Suprapubic skin (tissue), 4 donors: ENCODE results near the gene ABCA4. TPM values are rescaled to one million over a fixed set of nuclear protein-coding genes. Genes with fewer than 3 reads are reported as not detected.

Experiments
- DNase-seq, 2 donors: peaks; one replicate each; pipeline ENCODE4 v3.0.0-alpha.2; 2019; ENCODE audit warnings: low spot score in 2 of 2
- H3K27ac ChIP-seq: fragments of 200-600 bp; sonication (generic); one replicate; pipeline ENCODE4 v1.5.1; 2019
- H3K27me3 ChIP-seq: fragments of 200-600 bp; sonication (generic); one replicate; pipeline ENCODE4 v1.5.1; 2019
- H3K36me3 ChIP-seq: fragments of 200-600 bp; sonication (generic); one replicate; pipeline ENCODE4 v1.5.1; 2019
- H3K4me1 ChIP-seq: fragments of 200-600 bp; sonication (generic); one replicate; pipeline ENCODE4 v1.5.1; 2019
- H3K4me3 ChIP-seq: fragments of 200-600 bp; sonication (generic); one replicate; pipeline ENCODE4 v1.5.1; 2019; ENCODE audit warnings: mild to moderate bottlenecking
- H3K9me3 ChIP-seq: fragments of 200-600 bp; sonication (generic); one replicate; pipeline ENCODE4 v1.5.1; 2019
- CTCF ChIP-seq, 2 donors: fragments of 200-600 bp in 1 of 2; fragments of 450-650 bp in 1 of 2; sonication (generic) in 1 of 2; IDR thresholded peaks; one replicate each; pipeline ENCODE4 v1.5.1; 2016 to 2019; ENCODE audit warnings: antibody characterized with exemption in 2 of 2, mild to moderate bottlenecking in 1 of 2, moderate library complexity in 1 of 2
- EP300 ChIP-seq: sonication (generic); formaldehyde crosslinking; IDR thresholded peaks from one replicate; pipeline ENCODE4 v1.6.1; 2017; ENCODE audit warnings: antibody characterized with exemption
- POLR2A ChIP-seq, 2 donors: fragments of 450-650 bp; IDR thresholded peaks; one replicate each; pipeline ENCODE4 v1.6.1; 2017; ENCODE audit warnings: antibody characterized with exemption in 2 of 2, mild to moderate bottlenecking in 2 of 2, moderate library complexity in 2 of 2
- POLR2AphosphoS5 ChIP-seq, 3 donors: sonication (generic); formaldehyde crosslinking; IDR thresholded peaks; one replicate each; pipeline ENCODE4 v1.6.1; 2017; ENCODE audit warnings: antibody characterized with exemption in 3 of 3
- WGBS: methylation state at CpG from one replicate; pipeline ENCODE4 v1.1.5; 2018; 5-methylcytosine and 5-hydroxymethylcytosine counted together
- total RNA-seq, 4 donors: library from RNA; depleted of rRNA; stranded (reverse); fragments of >200 nt; gene quantifications; one replicate each; pipeline ENCODE4 v1.1.0, GENCODE V29; 2016

ABCA4 gene
- total RNA-seq, 4 donors from 2014 or later: 2.8 to 6.8 (median 4.3) TPM

- Histone ChIP-seq H3K4me3 (no peak overlapping the region), H3K4me1 (peaks cover 2% of the 10 kb centered on the region), H3K27ac (no peak overlapping the region), H3K27me3 (peaks cover 2% of the 10 kb centered on the region), H3K9me3 (no peaks in the 10 kb centered on the region), H3K36me3 (no peaks in the 10 kb centered on the region)
- DNase-seq: no peak
- WGBS: 87% methylated on average over 6 of the region's 6 CpGs
- no peak for TF ChIP-seq POLR2A (IDR thresholded peaks at IDR 0.05)
- no peak for TF ChIP-seq CTCF (IDR thresholded peaks at IDR 0.05)
- TF ChIP-seq POLR2AphosphoS5 (IDR thresholded peaks at IDR 0.05): no peak
- TF ChIP-seq EP300: no peak
Measured at GRCh38 chr1:94056171-94056570, 64.8 kb downstream of the ABCA4 start.

DNA sequence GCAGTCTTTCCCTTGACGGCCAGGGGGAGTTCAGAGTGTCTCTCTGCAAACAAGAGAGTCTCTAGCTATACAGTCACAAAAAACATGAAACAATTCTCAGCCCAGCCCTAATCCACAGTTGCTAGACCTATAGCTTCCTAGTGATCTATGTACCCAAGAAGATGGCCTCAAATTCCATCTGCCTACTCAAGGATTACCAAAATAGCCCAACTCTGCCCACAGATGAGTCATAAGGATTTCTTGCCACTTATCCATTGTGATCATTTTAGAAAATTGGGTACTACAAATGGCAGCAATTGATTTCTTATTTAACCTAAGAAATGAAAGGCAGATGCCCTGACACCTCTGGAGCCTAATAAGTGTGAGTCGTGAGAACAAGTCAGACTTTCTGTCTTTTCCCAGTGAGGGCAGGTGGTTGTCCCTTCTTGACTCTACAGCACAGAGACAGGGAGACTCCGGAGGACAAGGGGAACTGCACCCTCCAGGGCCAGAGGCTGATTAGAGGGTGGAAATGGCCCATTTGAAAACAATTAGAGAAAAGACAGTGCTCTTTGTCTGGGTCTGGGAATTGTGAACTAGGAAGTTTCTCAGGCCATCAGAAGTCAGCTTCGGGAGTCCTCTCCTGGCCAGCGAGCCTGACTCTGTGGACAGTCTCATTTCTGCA is 65.4 kb downstream of the ABCA4 start:
- 77% methylated on average over 5 of the region's 5 CpGs for WGBS
- H3K4me3 ChIP-seq: no peak overlapping the region
- no peaks in the 10 kb centered on the region for H3K9me3 ChIP-seq
- no peaks in the 10 kb centered on the region for H3K36me3 ChIP-seq
- H3K27me3 ChIP-seq: peaks cover 2% of the 10 kb centered on the region
- no peak overlapping the region for H3K27ac ChIP-seq
- no peak for TF ChIP-seq CTCF (IDR thresholded peaks at IDR 0.05)
- no peak for TF ChIP-seq POLR2A (IDR thresholded peaks at IDR 0.05)
- TF ChIP-seq POLR2AphosphoS5 (IDR thresholded peaks at IDR 0.05): no peak
- no peak for TF ChIP-seq EP300
- no peaks in the 10 kb centered on the region for H3K4me1 ChIP-seq
- no peak for DNase-seq

DNA sequence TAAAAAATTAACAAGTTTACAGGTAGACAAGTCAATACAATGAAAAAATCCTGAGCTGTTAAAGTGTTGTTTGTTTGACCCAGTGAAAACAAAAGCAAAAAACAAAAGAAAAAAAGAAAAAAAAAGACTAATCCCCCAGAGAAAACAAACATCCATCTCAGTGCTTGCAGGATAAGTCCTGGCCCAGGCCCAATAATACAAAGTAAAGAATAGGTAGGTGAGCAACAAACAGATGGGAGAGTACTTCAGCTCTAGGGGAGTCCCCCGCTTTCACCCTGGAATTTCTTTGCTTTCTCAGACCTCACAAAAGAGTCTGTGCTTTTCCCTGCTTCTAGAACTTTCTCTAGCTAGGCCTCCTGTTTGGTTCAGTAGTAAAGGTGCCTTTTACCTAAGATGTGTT is 70.3 kb downstream of the ABCA4 start:
- TF ChIP-seq CTCF (IDR thresholded peaks at IDR 0.05) (no peak), POLR2A (IDR thresholded peaks at IDR 0.05) (no peak), EP300 (no peak), POLR2AphosphoS5 (IDR thresholded peaks at IDR 0.05) (no peak)
- no peak overlapping the region for H3K27ac ChIP-seq
- no peaks in the 10 kb centered on the region for H3K36me3 ChIP-seq
- peaks cover 2% of the 10 kb centered on the region for H3K4me1 ChIP-seq
- no peak overlapping the region for H3K4me3 ChIP-seq
- no peak for DNase-seq
- 86% methylated on average over 1 of the region's 1 CpG for WGBS
- no peaks in the 10 kb centered on the region for H3K9me3 ChIP-seq
- H3K27me3 ChIP-seq: no peaks in the 10 kb centered on the region

DNA sequence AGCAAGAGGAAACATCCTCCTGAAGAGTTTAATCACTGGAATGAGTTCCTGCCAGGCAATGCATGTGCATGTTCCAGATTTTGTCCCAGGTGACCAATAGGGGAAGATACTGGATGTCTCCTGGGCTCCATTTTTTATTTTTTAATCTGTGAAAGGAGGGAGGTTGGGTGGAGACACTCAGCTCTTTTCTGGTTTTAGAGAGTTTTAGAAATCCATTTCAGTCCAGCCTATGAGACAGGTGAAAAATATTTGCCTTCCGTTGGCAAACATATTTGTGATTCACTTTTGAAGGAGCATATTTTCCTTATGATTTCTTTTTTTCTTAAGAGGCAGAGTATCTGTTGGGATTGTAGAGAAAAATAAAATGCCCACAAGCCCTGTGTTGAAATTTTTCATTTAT is 70.7 kb downstream of the ABCA4 start:
- Histone ChIP-seq H3K36me3 (no peaks in the 10 kb centered on the region), H3K9me3 (no peaks in the 10 kb centered on the region), H3K27me3 (no peaks in the 10 kb centered on the region), H3K27ac (no peak overlapping the region), H3K4me3 (no peak overlapping the region), H3K4me1 (peaks cover 7% of the 10 kb centered on the region)
- WGBS: 61% methylated on average over 1 of the region's 1 CpG
- TF ChIP-seq EP300: no peak
- TF ChIP-seq CTCF (IDR thresholded peaks at IDR 0.05): no peak
- no peak for TF ChIP-seq POLR2A (IDR thresholded peaks at IDR 0.05)
- TF ChIP-seq POLR2AphosphoS5 (IDR thresholded peaks at IDR 0.05): no peak
- no peak for DNase-seq

- H3K27ac ChIP-seq: no peak overlapping the region
- no peak for DNase-seq
- TF ChIP-seq CTCF (IDR thresholded peaks at IDR 0.05): no peak
- TF ChIP-seq EP300: no peak
- no peak for TF ChIP-seq POLR2A (IDR thresholded peaks at IDR 0.05)
- TF ChIP-seq POLR2AphosphoS5 (IDR thresholded peaks at IDR 0.05): no peak
- H3K36me3 ChIP-seq: no peaks in the 10 kb centered on the region
- no peaks in the 10 kb centered on the region for H3K9me3 ChIP-seq
- no peak overlapping the region for H3K4me3 ChIP-seq
- H3K4me1 ChIP-seq: peaks cover 11% of the 10 kb centered on the region
- H3K27me3 ChIP-seq: no peaks in the 10 kb centered on the region
- 63% methylated on average over 3 of the region's 3 CpGs for WGBS
Measured at GRCh38 chr1:94049791-94050190, 71.2 kb downstream of the ABCA4 start.
